IMR-90 (cell line): ENCODE results near the gene INCENP. TPM values are rescaled to one million over a fixed set of nuclear protein-coding genes. Genes with fewer than 3 reads are reported as not detected.

Source experiments
- ATAC-seq: fragments of 200-7000 bp; cut with Tn5 transposase; 2 replicates; pipeline ENCODE4 v1.9.1; 2020; ENCODE audit warnings: low read depth, mild to moderate bottlenecking, moderate library complexity
- BruUV-seq: library from RNA; stranded (reverse); fragments of 400-500 nt; replicated peaks from 2 replicates; lab custom pipeline; 2021; lab: Mats Ljungman, UMichigan
- CTCF ChIA-PET: fragments of 300-600 bp; formaldehyde crosslinking; extraction: SDS; loops from one replicate; lab custom pipeline; 2021; ENCODE audit warnings: antibody characterized with exemption; lab: Yijun Ruan, JAX
- POLR2A ChIA-PET: fragments of 300-600 bp; sonication (Branson Sonifier 250); formaldehyde crosslinking; loops from one replicate; lab custom pipeline; 2022; ENCODE audit warnings: antibody characterized with exemption; ENCODE audit not compliant: unreplicated experiment; lab: Charles Lee
- DNase-seq: peaks from one replicate; pipeline ENCODE4 v3.0.0; 2013
- H2AFZ ChIP-seq: replicated peaks from 2 replicates; pipeline ENCODE3; 2013; ENCODE audit warnings: low read length, mild to moderate bottlenecking; ENCODE audit not compliant: poor library complexity
- H2AK5ac ChIP-seq: 2 replicates; pipeline ENCODE4 v1.6.1; 2013; ENCODE audit warnings: low read depth, low read length, inconsistent platforms
- H2AK9ac ChIP-seq: replicated peaks from 2 replicates; pipeline ENCODE3; 2013; ENCODE audit warnings: mild to moderate bottlenecking, low read depth, low read length, moderate library complexity; ENCODE audit not compliant: poor library complexity
- H2BK120ac ChIP-seq: 2 replicates; pipeline ENCODE4 v1.6.1; 2013; ENCODE audit warnings: low read depth, low read length, inconsistent platforms
- H2BK15ac ChIP-seq: 3 replicates; pipeline ENCODE4 v1.6.1; 2013; ENCODE audit warnings: low read depth, low read length, inconsistent platforms
- H2BK20ac ChIP-seq: 2 replicates; pipeline ENCODE4 v1.6.1; 2013; ENCODE audit warnings: low read depth, mild to moderate bottlenecking, inconsistent platforms, low read length, moderate library complexity
- H2BK5ac ChIP-seq: 2 replicates; pipeline ENCODE4 v1.6.1; 2013; ENCODE audit warnings: mild to moderate bottlenecking, low read depth, low read length, inconsistent platforms; ENCODE audit not compliant: poor library complexity, severe bottlenecking
- H3K14ac ChIP-seq: replicated peaks from 2 replicates; pipeline ENCODE4 v1.6.1; 2013; ENCODE audit warnings: low read depth, low read length, inconsistent platforms
- H3K18ac ChIP-seq: 2 replicates; pipeline ENCODE4 v1.6.1; 2013; ENCODE audit warnings: low read depth, low read length, control low read depth
- H3K23ac ChIP-seq: 2 replicates; pipeline ENCODE4 v1.6.1; 2013; ENCODE audit warnings: low read depth, low read length, inconsistent platforms
- H3K27ac ChIP-seq: 2 replicates; pipeline ENCODE4 v1.5.1; 2013; ENCODE audit warnings: mild to moderate bottlenecking, control low read depth, low read length; ENCODE audit not compliant: insufficient read depth
- H3K27me3 ChIP-seq: 2 replicates; pipeline ENCODE4 v1.6.1; 2013; ENCODE audit warnings: low read length; ENCODE audit not compliant: control insufficient read depth, insufficient read depth
- H3K36me3 ChIP-seq: 2 replicates; pipeline ENCODE4 v1.6.1; 2013; ENCODE audit warnings: low read length, mixed read lengths; ENCODE audit not compliant: control insufficient read depth, insufficient read depth
- H3K4ac ChIP-seq: 2 replicates; pipeline ENCODE4 v1.6.1; 2013; ENCODE audit warnings: low read depth, low read length, inconsistent platforms
- H3K4me1 ChIP-seq: 2 replicates; pipeline ENCODE4 v1.6.1; 2013; ENCODE audit warnings: low read length, mixed read lengths; ENCODE audit not compliant: control insufficient read depth, insufficient read depth
- H3K4me2 ChIP-seq: 2 replicates; pipeline ENCODE4 v1.6.1; 2013; ENCODE audit warnings: low read depth, mild to moderate bottlenecking, control low read depth, low read length, moderate library complexity
- H3K4me3 ChIP-seq: 2 replicates; pipeline ENCODE4 v1.5.1; 2013; ENCODE audit warnings: low read depth, mild to moderate bottlenecking, control low read depth, low read length, moderate library complexity; ENCODE audit not compliant: insufficient read depth
- H3K56ac ChIP-seq: 2 replicates; pipeline ENCODE4 v1.6.1; 2013; ENCODE audit warnings: low read length, inconsistent platforms; ENCODE audit not compliant: insufficient read depth; ENCODE audit errors: extremely low read depth
- H3K79me1 ChIP-seq, 2 experiments: 2 replicates each; pipeline ENCODE4 v1.6.1; 2013; ENCODE audit warnings: low read length in 2 of 2, inconsistent platforms in 1 of 2, low read depth in 1 of 2
- H3K9ac ChIP-seq: 2 replicates; pipeline ENCODE4 v1.6.1; 2013; ENCODE audit warnings: low read depth, low read length, control low read depth
- H3K9me1 ChIP-seq: 2 replicates; pipeline ENCODE4 v1.6.1; 2013; ENCODE audit warnings: low read length, inconsistent platforms; ENCODE audit not compliant: insufficient read depth
- H3K9me3 ChIP-seq: 2 replicates; pipeline ENCODE4 v1.6.1; 2013; ENCODE audit warnings: low read length; ENCODE audit not compliant: control insufficient read depth, insufficient read depth
- H4K20me1 ChIP-seq: 2 replicates; pipeline ENCODE4 v1.6.1; 2013; ENCODE audit warnings: low read length, inconsistent platforms; ENCODE audit not compliant: insufficient read depth
- H4K5ac ChIP-seq: 2 replicates; pipeline ENCODE4 v1.6.1; 2013; ENCODE audit warnings: mild to moderate bottlenecking, low read depth, low read length, control low read depth
- H4K8ac ChIP-seq, 2 experiments: 2 replicates each; pipeline ENCODE4 v1.6.1; 2013; ENCODE audit warnings: low read depth in 2 of 2, low read length in 2 of 2, control low read depth in 1 of 2, inconsistent platforms in 1 of 2
- H4K91ac ChIP-seq: 2 replicates; pipeline ENCODE4 v1.6.1; 2013; ENCODE audit warnings: low read depth, low read length, inconsistent platforms; ENCODE audit not compliant: insufficient read depth
- BHLHE40 ChIP-seq: fragments of 150-350 bp; IDR thresholded peaks from 2 replicates; pipeline ENCODE4 v1.6.1; 2016; ENCODE audit warnings: mild to moderate bottlenecking, low read depth, low read length
- FOS ChIP-seq: fragments of 150-350 bp; IDR thresholded peaks from 2 replicates; pipeline ENCODE4 v1.6.1; 2016; ENCODE audit warnings: low read depth, low read length
- MAFK ChIP-seq: IDR thresholded peaks from 2 replicates; pipeline ENCODE4 v1.6.1; 2012; ENCODE audit warnings: low read depth, low read length, improper control_type of control experiment
- MAZ ChIP-seq: IDR thresholded peaks from 2 replicates; pipeline ENCODE4 v1.6.1; 2012; ENCODE audit warnings: low read depth, mild to moderate bottlenecking, low read length, improper control_type of control experiment, moderate library complexity, borderline replicate concordance
- RAD21 ChIP-seq: IDR thresholded peaks from 2 replicates; pipeline ENCODE4 v1.6.1; 2012; ENCODE audit warnings: low read length, improper control_type of control experiment
- RCOR1 ChIP-seq: IDR thresholded peaks from 2 replicates; pipeline ENCODE4 v1.6.1; 2012; ENCODE audit warnings: mild to moderate bottlenecking, low read length, improper control_type of control experiment; ENCODE audit not compliant: insufficient replicate concordance
- RFX5 ChIP-seq: IDR thresholded peaks from 2 replicates; pipeline ENCODE4 v1.8.0; 2012; ENCODE audit warnings: low read depth, mild to moderate bottlenecking, low read length, moderate library complexity
- WGBS, 2 experiments: methylation state at CpG; one replicate each; pipeline versions ENCODE4 v1.1.5 to v1.1.7; 2013; ENCODE audit warnings: missing lambda C conversion rate in 2 of 2; ENCODE audit not compliant: insufficient read length in 1 of 2; ENCODE audit errors: extremely low coverage in 2 of 2; 5-methylcytosine and 5-hydroxymethylcytosine counted together
- dilution Hi-C: fragments of 300-500 bp; cut with HindIII; formaldehyde crosslinking; loops from one replicate; pipeline ENCODE4 v1.14.3; 2018; ENCODE audit warnings: low sequenced_read_pairs; ENCODE audit not compliant: unreplicated experiment
- in situ Hi-C: fragments of 300-500 bp; cut with MboI; formaldehyde crosslinking; loops from 3 replicates; pipeline ENCODE4 v1.14.3; 2019; ENCODE audit warnings: low sequenced_read_pairs, inconsistent platforms, mixed read lengths
- intact Hi-C: fragments of 100-400 bp; cut with micrococcal nuclease; formaldehyde crosslinking; loops from 2 replicates; pipeline ENCODE4 v1.10.0; 2022
- polyA plus RNA-seq, 3 experiments: library from polyadenylated mRNA; depleted of rRNA; stranded (reverse); fragments of >200 nt; gene quantifications; 2 replicates each; pipeline ENCODE4 v1.2.3, GENCODE V29; 2012; ENCODE audit warnings: low replicate concordance in 1 of 3
- total RNA-seq: library from RNA; depleted of rRNA; stranded (reverse); fragments of >200 nt; gene quantifications from 2 replicates; pipeline ENCODE4 v1.2.3, GENCODE V29; 2012
- TF ChIP-seq, protein P1 (sequence below): fragments of 150-350 bp; IDR thresholded peaks from 2 replicates; pipeline ENCODE4 v1.6.1; 2016; ENCODE audit warnings: low read depth, mild to moderate bottlenecking, low read length, moderate library complexity, borderline replicate concordance
- TF ChIP-seq, protein P2 (sequence below): conservative IDR thresholded peaks from 2 replicates; pipeline ENCODE4 v1.5.1; 2012; ENCODE audit warnings: mild to moderate bottlenecking, low read depth, low read length, improper control_type of control experiment

Gene INCENP
- total and polyA plus RNA-seq, 2 of the 4 experiments (the other 2 are of a cell fraction) = 18.6 to 23.8 TPM

DNA sequence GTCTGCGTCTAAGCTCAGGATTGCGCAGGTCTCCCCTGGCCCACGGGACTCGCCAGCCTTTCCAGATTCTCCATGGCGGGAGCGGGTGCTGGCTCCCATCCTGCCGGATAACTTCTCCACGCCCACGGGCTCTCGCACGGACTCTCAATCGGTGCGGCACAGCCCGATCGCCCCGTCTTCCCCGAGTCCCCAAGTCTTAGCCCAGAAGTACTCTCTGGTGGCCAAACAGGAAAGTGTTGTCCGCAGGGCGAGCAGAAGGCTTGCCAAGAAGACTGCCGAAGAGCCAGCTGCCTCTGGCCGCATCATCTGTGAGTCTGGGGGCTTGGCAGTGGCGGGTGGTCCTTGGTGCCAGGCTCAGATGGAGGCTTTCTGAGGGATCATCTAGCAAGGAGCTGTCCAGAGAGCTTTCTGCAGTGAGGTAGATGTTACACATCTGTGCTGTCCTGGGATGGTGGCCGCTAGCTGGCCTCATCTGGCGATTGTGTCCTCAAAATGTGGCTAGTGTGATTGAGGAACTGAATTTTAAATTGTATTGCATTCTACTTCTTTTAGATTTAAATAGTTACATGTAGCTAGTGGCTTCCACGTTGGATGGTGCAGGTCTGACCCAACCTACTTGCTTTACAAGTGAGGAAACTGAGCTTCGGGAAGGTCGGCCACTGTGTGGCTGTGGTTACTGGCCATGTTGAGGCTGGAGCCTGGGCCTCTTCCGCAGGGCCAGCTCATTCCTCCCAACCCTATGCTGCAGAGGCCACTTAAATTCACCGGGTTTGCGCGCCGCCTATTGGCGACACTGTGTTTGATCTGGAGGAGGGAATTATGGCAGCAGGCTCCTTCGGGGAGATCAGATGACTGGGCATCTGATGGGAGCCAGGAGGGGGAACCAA lies 6.7 kb downstream of the INCENP start (continued):
- TF ChIP-seq BHLHE40 = no peak

DNA sequence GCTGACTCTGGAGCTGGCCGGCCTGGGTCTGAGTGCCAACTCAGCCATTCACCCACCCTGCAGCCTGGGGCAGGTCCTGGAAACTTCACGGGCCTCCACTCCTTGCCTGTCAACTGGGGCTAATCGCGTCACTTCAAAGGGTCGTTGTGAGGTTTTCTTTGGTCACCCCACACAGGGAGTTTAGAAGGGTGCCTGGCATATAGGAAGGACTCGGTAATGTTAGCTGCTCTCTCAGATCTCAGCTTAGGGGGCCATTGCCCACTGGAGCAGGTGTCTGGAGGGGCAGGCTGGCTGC lies 7.3 kb downstream of the INCENP start:
- Histone ChIP-seq H4K8ac (no peak overlapping the region), H2BK5ac (no peak overlapping the region), H3K14ac (no peak overlapping the region), H3K4me2 (no peak overlapping the region), H4K20me1 (peaks cover 6% of the 10 kb centered on the region; the same call in 1 of the 2 replicates), H3K9me3 (no peaks in the 10 kb centered on the region), H2AFZ (no peak overlapping the region), H3K27me3 (no peaks in the 10 kb centered on the region), H3K18ac (no peak overlapping the region), H3K4ac (no peak overlapping the region), H3K9ac (no peak overlapping the region), H3K23ac (no peak overlapping the region), H3K4me3 (no peak overlapping the region), H3K27ac (no peak overlapping the region), H2BK20ac (no peak overlapping the region), H2BK120ac (no peak overlapping the region), H4K5ac (no peak overlapping the region), H3K79me1 (peaks cover 14 to 45% of the 10 kb centered on the region in 2 experiments), H3K4me1 (no peaks in the 10 kb centered on the region), H3K9me1 (0 out of 2 replicates have a peak, but pooled peaks cover 3% of the 10 kb centered on the region), H3K56ac (no peak overlapping the region), H2BK15ac (no peak overlapping the region), H3K36me3 (peaks cover 33% of the 10 kb centered on the region), H2AK5ac (no peak overlapping the region), H4K91ac (no peak overlapping the region), H2AK9ac (no peak overlapping the region)
- BruUV-seq = no TSS peak
- 100% methylated on average over 1 of the region's 6 CpGs; no CpG with 5 or more reads in 1 of the 2 experiments for WGBS, 2 experiments
- TF ChIP-seq MAFK = no peak
- TF ChIP-seq RAD21 = no peak
- TF ChIP-seq, protein P1, sequence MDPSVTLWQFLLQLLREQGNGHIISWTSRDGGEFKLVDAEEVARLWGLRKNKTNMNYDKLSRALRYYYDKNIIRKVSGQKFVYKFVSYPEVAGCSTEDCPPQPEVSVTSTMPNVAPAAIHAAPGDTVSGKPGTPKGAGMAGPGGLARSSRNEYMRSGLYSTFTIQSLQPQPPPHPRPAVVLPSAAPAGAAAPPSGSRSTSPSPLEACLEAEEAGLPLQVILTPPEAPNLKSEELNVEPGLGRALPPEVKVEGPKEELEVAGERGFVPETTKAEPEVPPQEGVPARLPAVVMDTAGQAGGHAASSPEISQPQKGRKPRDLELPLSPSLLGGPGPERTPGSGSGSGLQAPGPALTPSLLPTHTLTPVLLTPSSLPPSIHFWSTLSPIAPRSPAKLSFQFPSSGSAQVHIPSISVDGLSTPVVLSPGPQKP = no peak
- no peak for TF ChIP-seq RCOR1
- TF ChIP-seq RFX5 = no peak
- TF ChIP-seq, protein P2, sequence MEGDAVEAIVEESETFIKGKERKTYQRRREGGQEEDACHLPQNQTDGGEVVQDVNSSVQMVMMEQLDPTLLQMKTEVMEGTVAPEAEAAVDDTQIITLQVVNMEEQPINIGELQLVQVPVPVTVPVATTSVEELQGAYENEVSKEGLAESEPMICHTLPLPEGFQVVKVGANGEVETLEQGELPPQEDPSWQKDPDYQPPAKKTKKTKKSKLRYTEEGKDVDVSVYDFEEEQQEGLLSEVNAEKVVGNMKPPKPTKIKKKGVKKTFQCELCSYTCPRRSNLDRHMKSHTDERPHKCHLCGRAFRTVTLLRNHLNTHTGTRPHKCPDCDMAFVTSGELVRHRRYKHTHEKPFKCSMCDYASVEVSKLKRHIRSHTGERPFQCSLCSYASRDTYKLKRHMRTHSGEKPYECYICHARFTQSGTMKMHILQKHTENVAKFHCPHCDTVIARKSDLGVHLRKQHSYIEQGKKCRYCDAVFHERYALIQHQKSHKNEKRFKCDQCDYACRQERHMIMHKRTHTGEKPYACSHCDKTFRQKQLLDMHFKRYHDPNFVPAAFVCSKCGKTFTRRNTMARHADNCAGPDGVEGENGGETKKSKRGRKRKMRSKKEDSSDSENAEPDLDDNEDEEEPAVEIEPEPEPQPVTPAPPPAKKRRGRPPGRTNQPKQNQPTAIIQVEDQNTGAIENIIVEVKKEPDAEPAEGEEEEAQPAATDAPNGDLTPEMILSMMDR = no peak
- no peak for TF ChIP-seq MAZ
- TF ChIP-seq FOS = no peak
- no peak for TF ChIP-seq BHLHE40
- ChIA-PET CTCF (no interaction called here), POLR2A (interaction anchor here (0.6 kb wide), 1 partner anchor 210 kb away, joined by 7 read pairs; no protein-coding TSS in a partner anchor)
- in situ Hi-C loops (no loop called here), dilution Hi-C loops (no loop called here), intact Hi-C loops (no loop called here)
- ATAC-seq (no peak), DNase-seq (no peak)
